Stimulated activated CD8-positive, alpha-beta memory T cell treated with anti-CD3 and anti-CD28 coated beads, Interleukin-15, amount 100 ng/mL, for 4 hours (primary cell): Measurements from ENCODE around the gene IL10.

Source experiments
- DNase-seq, 2 donors: peaks; one replicate each; pipeline ENCODE4 v3.0.0-alpha.2; 2020; ENCODE audit warnings: low read depth in 2 of 2

Gene IL10

DNA sequence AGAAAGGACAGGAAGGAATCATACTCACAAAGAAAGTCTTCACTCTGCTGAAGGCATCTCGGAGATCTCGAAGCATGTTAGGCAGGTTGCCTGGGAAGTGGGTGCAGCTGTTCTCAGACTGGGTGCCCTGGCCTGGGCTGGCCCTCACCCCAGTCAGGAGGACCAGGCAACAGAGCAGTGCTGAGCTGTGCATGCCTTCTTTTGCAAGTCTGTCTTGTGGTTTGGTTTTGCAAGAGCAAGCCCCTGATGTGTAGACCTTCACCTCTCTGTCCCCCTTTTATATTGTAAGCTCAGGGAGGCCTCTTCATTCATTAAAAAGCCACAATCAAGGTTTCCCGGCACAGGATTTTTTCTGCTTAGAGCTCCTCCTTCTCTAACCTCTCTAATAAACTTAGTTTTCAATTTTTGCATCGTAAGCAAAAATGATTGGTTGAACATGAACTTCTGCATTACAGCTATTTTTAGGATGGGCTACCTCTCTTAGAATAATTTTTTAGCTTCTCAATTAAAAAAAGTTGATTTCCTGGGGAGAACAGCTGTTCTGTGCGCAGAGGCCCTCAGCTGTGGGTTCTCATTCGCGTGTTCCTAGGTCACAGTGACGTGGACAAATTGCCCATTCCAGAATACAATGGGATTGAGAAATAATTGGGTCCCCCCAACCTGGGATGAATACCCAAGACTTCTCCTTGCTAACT, at the start of gene IL10:
IL10 (minus strand) TSS at position 252 of the 695 bp plus-strand sequence; CDS start at position 193, 59 bp downstream.
- no peak for DNase-seq

DNA sequence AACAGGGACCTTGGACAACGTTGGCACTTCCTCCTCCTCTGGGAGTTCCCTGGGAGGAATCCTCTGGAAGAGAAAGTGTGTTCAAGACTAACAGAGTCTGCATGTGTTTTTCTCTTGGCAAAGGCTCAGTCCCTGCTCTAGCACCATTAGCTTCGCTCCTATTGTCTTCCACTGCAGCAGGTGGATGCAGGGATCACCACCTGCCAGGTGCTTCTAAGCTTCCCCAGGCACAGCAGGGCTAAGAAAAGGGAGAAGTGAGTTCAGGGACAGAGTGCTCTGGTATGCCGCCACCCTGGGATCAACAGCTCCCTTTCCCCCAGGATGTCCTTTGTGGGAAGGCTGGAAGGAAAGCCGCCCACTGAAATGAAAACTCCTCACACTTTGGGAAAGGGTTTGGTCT, 49.2 kb upstream of the IL10 start:
- no peak for DNase-seq

DNA sequence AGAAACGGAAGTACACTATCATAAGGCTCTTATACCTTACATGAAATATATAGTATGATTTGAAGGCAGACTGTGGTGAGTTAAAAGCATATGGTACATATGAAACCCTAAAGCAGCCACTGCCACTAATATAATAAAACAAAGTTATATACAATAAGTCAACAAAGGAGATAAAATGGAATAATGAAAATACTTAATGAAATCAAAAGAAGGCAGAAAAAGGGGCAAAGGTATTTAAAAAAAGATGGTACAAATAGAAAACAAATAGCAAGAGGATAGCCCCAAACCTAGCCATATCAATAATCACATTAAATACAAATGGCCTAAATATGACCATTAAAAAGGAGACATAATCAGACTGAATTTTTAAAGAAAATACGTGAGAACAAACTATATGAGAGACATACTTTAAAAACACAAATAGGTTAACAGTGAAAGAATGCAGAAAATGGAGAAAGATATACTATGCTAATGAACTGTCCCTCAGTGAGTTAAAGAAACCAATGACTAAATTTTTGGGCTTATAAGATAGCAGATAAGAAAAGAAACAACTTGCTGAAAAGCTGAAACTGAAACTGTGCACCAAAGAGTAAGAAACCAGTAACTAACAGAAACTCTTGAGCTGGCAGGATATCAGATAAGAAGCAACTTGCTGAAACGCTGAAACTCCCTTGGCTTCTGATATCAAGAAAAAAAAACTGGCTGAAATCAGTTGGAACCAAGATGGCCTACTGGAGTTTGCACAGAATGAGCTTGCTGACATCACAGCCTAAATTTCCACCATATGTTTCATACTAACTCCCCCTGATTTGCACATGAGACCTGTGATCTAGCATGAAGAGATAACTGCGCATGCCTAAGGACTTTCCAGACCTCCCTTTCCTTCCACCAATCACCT, 44.3 kb upstream of the IL10 start:
- no peak for DNase-seq

DNA sequence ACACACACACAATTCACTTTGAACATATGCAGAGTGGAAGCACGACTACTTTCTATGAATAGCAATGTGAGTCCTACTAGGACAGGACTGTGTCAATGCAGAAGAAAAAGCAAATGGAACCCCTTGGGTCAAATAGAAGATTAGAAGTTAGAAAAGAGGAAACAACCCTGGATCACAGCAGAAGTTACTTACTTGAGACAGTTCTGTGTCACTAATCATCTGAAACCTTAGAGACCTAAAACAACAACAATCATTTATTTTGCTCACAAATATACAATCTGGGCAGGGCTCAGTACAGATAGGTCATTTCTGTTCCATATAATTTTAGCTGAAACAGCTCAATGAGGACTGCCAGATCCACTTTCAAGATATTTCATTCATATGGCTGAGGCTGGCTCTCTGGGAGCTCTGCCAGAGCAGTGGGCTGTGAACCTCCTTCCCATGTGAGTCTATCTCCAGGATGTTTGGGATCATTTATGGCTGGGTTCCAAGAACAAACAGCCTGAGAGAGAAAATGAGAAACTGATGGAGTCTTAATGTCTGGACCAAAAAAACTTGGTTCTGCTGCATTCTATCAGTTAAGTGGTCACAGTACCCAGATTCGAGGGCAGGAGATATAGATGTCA, 42.5 kb upstream of the IL10 start:
- DNase-seq, result no peak

DNA sequence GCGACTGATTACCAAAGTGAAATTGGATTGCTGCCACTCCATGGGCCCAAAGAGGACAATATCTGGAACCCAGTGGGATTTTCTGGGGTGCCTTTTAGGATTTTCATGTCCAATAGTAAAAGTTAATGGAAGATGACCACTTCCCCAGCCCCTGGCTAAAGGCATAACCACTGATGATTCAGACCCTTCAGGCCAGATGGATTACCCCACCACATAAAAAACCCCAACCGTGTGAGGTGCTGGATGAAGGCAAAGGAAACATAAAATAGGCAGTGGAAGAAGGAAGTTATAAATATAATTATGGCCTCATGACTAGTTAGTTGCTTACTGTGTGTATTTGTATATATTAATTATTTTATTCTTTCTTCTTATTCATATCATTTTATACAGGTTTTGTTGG, 40.2 kb upstream of the IL10 start:
- DNase-seq, result no peak

DNA sequence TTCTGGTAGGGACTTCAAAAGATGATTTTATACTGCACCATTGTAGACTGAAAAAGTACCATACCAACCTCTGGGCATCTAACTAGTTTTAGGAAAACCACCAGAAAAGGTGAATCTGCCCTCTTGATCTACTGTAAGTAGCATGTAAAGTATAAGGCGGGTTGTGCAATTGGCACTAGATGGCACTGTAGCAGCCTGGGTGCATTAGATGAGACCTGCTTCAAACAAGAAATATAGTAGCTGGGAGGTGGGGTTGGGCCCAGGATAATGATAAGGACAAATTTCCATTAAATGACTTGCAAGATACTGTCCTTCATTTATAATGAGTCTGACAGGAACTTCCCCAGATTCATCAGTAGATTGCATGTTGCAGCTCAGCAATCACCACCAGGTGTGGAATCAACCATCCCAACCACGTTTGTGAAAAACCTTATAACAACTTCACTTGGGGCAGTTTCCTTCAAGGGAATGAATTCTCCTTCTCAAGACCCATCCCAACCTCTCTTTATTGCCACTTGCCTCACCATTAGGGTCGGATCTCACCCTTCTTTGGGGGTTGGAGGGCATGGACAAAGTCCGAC, 37.3 kb upstream of the IL10 start:
- DNase-seq, result no peak

DNA sequence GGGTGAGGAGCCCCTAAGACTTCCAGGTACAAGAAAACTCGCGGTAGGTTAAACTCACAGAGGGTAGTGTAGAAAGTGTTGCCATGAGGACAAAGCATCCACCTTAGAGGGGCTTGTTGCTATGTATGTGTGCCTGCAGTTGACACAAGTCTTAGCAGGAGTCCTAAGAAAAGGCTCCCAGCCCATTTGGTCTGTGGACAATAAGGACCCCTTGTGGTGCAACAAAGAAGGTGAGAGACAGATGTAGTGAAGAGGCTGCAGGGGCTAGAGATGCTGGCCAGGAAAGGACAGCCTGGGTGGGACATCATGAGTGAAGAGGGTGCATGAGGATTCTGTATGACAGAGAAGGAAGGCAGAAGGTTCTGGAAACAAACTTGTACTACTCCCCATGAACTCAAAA, 36.3 kb upstream of the IL10 start:
- no peak for DNase-seq

DNA sequence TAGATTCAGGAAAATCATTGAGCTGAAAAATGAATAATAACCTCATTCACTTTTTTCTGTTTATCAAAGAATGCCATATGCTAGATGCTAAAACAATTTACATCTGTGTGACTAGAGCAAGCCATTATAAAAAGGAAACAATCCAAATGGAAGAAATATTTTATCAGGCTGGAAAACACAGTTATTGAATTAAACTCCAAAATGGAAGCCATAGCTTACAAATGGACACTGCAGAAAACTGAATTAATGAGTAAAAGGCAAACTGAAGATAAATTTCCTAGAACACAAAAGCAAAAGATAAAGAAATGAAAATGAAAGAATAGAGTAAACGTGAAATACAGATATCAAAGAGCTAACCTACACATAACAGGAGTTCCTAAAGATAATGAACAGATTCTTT, 33.1 kb upstream of the IL10 start:
- DNase-seq, result no peak

DNA sequence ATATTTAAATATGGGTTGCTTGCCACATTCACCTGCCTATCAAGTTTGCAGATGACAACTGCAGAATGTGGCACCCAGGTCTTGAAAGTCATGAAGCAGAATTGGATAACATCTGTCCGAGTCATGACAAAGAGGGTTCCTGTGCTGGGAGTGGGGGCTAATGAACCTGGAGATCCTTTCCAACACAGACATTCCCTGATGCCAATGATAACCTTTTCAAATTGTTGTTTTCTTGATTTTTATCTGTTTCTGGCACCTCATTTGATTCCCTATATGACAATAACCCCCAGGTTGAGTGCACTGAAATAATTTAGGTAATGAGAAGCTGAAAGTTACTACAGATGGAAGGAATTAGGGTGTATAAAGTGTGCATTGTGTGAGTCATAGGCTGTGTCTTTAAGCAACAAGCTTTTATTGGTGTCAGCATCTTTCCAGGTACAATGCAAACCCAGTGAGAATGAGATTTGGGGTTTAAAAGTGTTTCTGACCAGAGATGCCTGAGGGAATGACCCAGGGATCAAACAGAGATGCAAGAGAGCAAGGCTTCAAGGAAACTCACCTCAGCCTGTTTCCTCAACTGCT, 32.0 kb upstream of the IL10 start:
- DNase-seq, result no peak

DNA sequence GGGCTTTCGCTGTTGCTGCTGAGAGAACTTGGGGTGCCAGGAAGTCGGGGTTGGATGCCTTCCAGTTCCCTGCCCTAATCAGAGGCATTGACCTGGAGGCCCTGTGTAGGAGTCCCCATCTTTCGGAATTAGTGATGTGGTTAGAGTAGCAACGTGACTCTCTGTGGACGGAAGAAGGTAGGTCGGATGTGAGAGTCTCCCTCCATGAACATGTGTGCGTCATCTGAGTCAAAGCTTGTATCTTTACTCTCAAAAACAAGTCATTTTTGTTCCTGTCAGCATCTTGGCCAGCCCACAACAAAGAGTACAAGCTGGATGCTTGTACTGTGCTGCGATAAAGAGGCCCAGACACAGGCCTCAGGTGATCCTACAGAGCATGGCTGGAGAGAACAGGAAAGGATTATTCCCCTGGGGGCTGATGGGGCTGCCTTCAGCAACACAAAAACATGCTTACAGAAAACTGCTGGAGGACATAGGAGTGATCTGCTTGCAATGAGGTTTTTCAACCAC, 31.0 kb upstream of the IL10 start:
- peak in 1 of 2 donors; percentile 66 for DNase-seq

DNA sequence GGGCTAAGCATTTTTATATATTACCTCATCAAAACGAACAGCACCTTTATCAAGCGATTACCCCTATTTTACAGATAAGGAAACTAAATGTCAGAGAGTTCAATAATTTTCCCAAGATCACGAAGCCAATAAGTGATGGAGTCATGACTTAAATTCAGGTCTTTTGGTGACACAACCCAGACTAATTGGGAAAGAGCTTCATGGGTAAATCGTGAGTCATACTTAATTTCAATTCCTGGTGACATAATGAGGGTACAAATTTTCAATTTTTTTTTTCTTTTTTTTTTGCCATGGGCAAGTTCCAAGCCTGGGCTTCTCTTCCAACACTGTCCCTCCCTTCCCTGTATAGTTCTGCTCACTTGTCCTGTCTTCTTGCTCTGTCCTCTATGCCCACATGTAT, 30.1 kb upstream of the IL10 start:
- no peak for DNase-seq

DNA sequence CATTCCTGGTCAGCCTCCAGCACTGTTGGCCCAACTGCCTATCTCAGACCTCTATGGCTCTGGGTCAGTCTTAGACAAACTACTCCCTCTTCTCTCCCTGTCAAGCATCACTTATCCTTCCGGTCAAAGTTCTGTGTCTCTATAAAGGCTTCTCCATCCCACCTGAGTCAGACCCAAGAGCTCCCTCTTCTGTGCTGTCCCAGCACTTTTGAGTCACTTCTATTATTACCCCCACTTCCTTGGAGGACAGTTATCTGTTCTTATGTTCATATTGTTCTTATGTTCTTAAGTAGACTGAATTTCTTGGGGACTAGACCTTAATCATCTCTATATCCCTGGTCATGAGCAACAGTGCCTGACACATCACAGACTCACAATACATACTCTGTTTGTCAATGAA, 29.2 kb upstream of the IL10 start:
- no peak for DNase-seq

DNA sequence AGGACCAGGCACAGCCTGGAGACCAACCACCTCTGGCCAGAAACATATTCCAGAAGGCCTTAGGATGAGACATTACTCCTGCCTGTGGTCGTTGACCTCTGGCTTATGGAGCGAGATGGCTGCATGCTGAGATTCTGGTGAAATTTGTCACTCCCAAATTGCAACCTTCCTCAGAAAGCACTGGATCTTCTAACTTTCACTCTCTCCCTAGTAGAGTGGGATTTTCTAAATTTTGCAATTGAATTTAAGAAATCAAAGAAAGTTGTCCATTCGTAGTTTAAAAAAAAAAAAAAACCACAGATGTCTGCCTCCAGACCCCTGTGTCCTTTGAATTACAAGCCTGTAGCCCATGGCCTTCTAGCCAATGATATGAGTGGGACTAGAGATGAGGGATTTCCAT, 28.6 kb upstream of the IL10 start:
- DNase-seq, result no peak

DNA sequence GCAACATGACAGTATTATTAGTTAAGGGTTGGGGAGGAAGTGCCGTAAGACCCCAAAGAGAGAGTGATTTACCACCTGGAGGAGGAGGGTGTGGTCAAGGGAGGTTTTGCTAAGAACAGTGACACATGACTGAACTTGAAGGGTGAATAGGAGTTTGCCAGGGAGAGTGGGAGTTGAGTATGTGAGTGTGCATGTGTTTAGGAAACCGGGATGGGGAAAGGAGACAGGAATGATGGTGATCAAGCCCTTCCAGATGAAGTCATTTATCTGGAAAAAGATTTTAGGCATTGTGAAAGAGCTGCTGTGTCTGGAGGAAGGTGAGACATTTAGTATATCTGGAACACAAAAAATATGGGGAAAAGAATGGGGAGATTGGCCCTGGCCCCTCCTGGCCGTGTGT, 28.1 kb upstream of the IL10 start:
- DNase-seq, result no peak

DNA sequence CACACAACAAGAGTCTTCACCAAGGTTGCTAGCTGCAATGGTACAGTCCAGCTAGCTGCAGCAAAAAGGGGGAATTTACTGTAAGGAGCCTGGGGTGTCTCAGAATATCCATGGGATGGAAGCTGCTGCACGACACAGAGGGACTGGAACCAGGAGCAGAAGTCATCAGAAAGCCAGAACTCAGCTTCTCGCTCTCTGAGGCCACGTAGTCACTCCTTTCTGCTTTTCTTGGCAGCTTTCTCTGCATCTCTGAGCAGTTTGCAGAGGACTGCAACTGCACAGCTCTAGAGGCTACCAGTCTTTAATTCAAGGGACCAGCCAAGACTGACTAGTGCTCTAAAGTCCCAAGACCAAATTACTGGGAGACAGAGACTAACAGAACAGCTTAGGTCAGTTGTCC, 27.0 kb upstream of the IL10 start:
- no peak for DNase-seq

DNA sequence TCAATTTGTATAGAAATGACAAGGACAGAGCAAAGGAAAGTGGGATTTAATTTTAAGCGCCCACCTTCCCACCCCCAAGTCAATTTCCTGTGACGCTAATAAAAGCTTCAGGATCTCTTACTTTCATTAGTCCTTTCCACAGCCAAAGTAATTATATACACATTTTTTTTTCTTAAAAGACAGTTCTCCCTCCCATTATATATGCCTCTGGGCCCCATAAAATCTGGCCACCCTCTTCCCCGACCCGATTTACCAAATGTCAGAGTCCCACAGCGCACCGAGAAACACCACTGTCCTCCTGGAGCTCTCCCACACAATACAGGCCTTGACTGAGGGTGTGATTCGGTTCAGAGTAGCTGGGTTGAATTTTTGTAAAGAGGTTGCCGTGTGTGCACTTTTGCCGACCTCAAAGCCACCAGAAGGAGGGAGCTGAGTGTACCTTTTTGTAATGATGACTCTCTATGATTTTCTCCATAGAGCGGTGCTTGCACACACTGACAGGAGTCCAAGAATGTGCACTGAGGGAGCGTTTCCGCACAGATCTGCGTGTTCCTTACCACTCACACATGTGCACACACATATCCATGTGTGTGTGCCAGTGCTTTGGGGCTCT, 26.2 kb upstream of the IL10 start:
- no peak for DNase-seq

DNA sequence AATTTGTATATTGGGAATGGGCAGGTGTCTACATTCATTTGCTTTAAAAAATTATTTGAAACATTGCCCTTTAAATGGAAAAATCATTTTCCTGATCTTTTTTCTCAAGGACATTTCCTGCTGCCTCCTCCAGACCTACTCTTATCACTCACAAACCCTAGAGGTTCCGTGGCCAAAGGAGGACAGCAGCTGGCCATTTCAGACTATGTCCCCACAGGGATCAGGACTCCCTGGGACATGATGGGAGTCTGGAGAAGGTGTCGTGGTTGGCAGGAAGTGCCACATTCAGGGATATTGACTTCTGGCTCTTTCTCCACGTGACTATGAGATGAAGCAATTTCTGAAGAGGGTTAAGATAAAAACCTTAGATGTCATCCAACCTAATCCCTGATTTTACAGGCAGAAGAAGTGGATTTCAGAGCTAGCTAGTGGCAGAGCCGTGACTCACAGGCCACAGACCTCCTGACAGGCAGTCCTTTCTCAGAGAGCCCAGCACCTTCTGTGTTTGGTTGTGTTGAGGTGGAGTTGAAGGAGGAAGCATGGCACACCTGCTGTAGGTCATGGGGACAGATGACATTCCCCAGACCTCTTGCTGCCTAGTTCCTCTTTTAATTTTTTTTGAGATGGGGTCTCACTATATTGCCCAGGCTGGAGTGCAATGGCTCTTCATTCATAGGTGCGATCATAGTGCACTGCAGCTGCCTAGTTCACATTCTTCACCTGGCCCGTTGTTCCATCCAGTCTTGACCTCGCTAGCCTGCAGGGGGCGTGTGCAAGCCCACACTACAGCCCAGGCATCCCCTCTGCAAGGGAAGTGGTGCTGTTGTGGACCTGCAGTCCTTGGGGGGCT, 25.5 kb upstream of the IL10 start:
- no peak for DNase-seq

DNA sequence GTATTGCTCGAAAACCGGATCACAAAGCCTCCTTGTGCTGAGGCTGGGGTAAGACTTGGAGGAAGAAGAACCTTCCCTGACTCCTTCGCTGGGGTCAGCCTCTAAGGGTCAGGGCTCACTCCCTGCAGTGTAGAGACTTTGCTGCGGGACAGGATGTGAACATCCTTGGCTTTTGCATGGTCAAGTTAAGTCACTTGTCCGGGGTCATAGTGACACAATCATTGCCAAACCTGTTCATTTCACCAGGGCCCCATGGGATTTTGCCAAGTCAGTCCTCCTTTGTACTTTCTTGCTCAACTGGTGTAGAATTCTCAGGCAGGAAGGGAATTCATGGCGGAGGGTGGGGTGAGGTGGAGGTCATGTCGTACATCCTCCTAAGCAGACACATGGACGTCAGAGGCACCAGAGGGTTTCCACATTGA, 24.7 kb upstream of the IL10 start:
- DNase-seq, result no peak

DNA sequence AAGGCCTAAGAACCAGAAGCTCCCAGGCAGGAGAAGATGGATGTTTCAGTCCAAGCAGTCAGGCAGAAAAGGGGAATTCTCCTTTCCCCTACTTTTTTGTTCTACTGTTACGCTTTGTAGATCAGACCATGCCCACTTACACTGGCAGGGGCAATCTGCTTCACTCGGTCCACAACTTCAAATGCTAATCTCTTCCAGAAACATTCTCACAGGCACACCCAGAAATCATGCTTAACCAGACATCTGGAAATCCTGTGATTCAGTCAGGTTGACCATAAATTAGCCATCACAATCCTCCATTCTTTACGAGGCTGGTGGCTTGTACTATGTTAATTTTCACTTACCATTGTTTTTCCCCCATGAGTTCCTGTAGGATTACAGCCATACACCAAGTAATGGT, 23.8 kb upstream of the IL10 start:
- DNase-seq, result no peak

DNA sequence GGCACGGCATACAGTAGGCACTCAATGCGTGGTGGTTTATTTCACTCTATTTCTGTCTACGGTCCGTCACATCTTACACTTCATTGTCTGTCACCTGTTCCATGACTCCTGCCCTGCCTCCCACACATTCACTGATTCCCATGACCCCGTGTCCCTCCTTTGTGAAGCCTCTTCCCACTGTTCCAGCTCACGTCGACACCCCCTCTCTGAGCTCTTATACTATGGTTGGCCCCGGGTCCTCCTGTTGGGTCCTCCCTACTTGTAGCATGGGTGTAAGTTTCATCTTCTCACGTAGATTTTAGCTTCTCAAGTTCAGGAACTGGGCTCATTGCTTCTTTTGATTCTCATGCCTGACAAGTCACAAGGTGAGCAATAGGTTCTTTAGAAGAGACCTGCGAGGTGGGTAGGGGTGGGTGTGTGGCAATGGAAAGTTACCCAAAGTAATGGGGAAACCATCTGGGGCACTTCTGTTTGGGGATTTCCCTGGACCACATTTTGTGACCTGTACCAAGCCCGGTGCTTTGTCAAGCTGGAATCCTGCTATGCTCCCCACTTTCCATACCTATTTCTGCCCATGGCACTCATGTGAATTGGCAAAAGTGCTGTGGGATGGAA, 22.1 kb upstream of the IL10 start:
- DNase-seq, result peak in 1 of 2 donors; percentile 70
